ENCODE data around the gene XYLT1.

DNA sequence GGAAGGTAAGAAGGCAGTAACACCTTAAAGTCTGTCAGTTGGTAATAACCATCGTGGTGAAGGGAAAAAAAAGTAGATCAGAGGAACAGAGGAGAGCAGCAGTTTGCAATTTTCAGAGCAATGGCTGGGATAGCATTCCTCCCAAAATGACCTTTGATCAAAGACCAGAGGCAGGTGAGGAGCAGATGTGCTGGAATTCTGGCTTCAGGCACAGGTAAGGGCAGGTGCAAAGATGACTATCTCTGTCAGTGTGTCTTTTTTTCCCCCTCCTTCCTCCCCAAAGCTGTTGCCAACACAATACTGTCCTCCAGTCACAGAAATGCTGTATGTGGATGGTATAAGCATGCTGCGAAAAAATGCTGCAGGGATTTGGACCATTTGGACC is 166.7 kb downstream of the XYLT1 start:
- no peak for TF ChIP-seq POLR2A (IDR thresholded peaks at IDR 0.05)
- TF ChIP-seq, protein P1, sequence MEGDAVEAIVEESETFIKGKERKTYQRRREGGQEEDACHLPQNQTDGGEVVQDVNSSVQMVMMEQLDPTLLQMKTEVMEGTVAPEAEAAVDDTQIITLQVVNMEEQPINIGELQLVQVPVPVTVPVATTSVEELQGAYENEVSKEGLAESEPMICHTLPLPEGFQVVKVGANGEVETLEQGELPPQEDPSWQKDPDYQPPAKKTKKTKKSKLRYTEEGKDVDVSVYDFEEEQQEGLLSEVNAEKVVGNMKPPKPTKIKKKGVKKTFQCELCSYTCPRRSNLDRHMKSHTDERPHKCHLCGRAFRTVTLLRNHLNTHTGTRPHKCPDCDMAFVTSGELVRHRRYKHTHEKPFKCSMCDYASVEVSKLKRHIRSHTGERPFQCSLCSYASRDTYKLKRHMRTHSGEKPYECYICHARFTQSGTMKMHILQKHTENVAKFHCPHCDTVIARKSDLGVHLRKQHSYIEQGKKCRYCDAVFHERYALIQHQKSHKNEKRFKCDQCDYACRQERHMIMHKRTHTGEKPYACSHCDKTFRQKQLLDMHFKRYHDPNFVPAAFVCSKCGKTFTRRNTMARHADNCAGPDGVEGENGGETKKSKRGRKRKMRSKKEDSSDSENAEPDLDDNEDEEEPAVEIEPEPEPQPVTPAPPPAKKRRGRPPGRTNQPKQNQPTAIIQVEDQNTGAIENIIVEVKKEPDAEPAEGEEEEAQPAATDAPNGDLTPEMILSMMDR (IDR thresholded peaks at IDR 0.05): no peak

Measured in thyroid gland (tissue), 4 donors.